HepG2 (cell line): ENCODE measurements around the gene NSMCE4A. TPM values are rescaled to one million over a fixed set of nuclear protein-coding genes. Genes with fewer than 3 reads are reported as not detected.

Experiments
- ATAC-seq: fragments of 200-7000 bp; cut with Tn5 transposase; 3 replicates; pipeline ENCODE4 v1.9.1; 2020; ENCODE audit warnings: mild to moderate bottlenecking, moderate library complexity
- BruUV-seq: library from RNA; stranded (reverse); fragments of 400-500 nt; replicated peaks from 2 replicates; lab custom pipeline; 2021; lab: Mats Ljungman, UMichigan
- CTCF ChIA-PET: fragments of 300-600 bp; formaldehyde crosslinking; extraction: SDS; loops from one replicate; lab custom pipeline; 2021; ENCODE audit warnings: low total read pairs, inconsistent platforms, low intra/inter-chr PET ratio; lab: Yijun Ruan, JAX
- POLR2A ChIA-PET: fragments of 350-600 bp; sonication (Branson Sonifier 250); formaldehyde crosslinking; loops from one replicate; lab custom pipeline; 2020; ENCODE audit warnings: antibody characterized with exemption, inconsistent platforms; lab: Yijun Ruan, JAX
- DNase-seq: peaks from one replicate; pipeline ENCODE4 v3.0.0-alpha.2; 2015; ENCODE audit warnings: low spot score
- FAIRE-seq: peaks from 3 replicates; lab custom pipeline; 2011; peaks lifted over from hg19 to GRCh38; lab: Jason Lieb, UNC
- H2AFZ ChIP-seq: one replicate; pipeline ENCODE4 v1.6.1; 2011; ENCODE audit warnings: low read length, inconsistent platforms
- H3K27ac ChIP-seq: fragments of 300-600 bp; 3 replicates; pipeline ENCODE4 v1.8.0; 2011; ENCODE audit warnings: mixed run types, mild to moderate bottlenecking, mixed read lengths, low read length, inconsistent platforms; ENCODE audit not compliant: insufficient read depth; ENCODE audit errors: extremely low read length
- H3K27me3 ChIP-seq, 2 experiments: fragments of 200-600 bp in 1 of 2; 2 replicates in 1 of 2; 3 replicates in 1 of 2; pipeline versions ENCODE4 v1.6.0 to v1.8.0; 2011; ENCODE audit warnings: low read length in 2 of 2, mild to moderate bottlenecking in 2 of 2, moderate library complexity in 2 of 2, inconsistent platforms in 1 of 2; ENCODE audit not compliant: insufficient read depth in 2 of 2, control insufficient read depth in 1 of 2
- H3K36me3 ChIP-seq, 2 experiments: fragments of 200-600 bp in 1 of 2; replicated peaks in 1 of 2; 2 replicates in 1 of 2; 3 replicates in 1 of 2; pipeline versions ENCODE4 v1.5.1 to v1.8.0; 2011; ENCODE audit warnings: low read length in 2 of 2, inconsistent platforms in 1 of 2; ENCODE audit not compliant: insufficient read depth in 2 of 2, control insufficient read depth in 1 of 2
- H3K4me1 ChIP-seq: 2 replicates; pipeline ENCODE4 v1.5.1; 2012; ENCODE audit warnings: low read length, inconsistent platforms; ENCODE audit not compliant: insufficient read depth
- H3K4me2 ChIP-seq: 2 replicates; pipeline ENCODE4 v1.6.0; 2011; ENCODE audit warnings: low read depth, low read length, inconsistent platforms
- H3K4me3 ChIP-seq, 3 experiments: fragments of 200-600 bp in 1 of 3; sonication (generic), shearing (Covaris generic) in 1 of 3; replicated peaks in 1 of 3; 2 replicates each; pipeline ENCODE4 v1.5.1; 2011 to 2016; ENCODE audit warnings: low read length in 3 of 3, inconsistent platforms in 2 of 3, low read depth in 2 of 3, mild to moderate bottlenecking in 2 of 3, control low read depth in 1 of 3, mixed read lengths in 1 of 3; ENCODE audit not compliant: insufficient read depth in 1 of 3
- H3K79me2 ChIP-seq: one replicate; pipeline ENCODE4 v1.6.1; 2011; ENCODE audit warnings: low read length, inconsistent platforms; ENCODE audit not compliant: insufficient read depth
- H3K9ac ChIP-seq: 2 replicates; pipeline ENCODE4 v1.6.0; 2011; ENCODE audit warnings: mild to moderate bottlenecking, low read depth, low read length, inconsistent platforms; ENCODE audit not compliant: insufficient read depth
- H3K9me3 ChIP-seq: 2 replicates; pipeline ENCODE4 v1.5.1; 2012; ENCODE audit warnings: mild to moderate bottlenecking, low read length
- H4K20me1 ChIP-seq: 2 replicates; pipeline ENCODE4 v1.6.0; 2011; ENCODE audit warnings: inconsistent platforms, mild to moderate bottlenecking, low read length, moderate library complexity; ENCODE audit not compliant: insufficient read depth
- CEBPB ChIP-seq: IDR thresholded peaks from 2 replicates; pipeline ENCODE4 v1.6.1; 2011; ENCODE audit warnings: low read depth, low read length, improper control_type of control experiment, borderline replicate concordance
- ISX ChIP-seq: sonication (generic); formaldehyde crosslinking; conservative IDR thresholded peaks from 2 replicates; pipeline ENCODE4 v1.5.0; 2020; ENCODE audit warnings: missing genetic modification reagents
- SMAD3 ChIP-seq: sonication (generic); formaldehyde crosslinking; IDR thresholded peaks from 2 replicates; pipeline ENCODE4 v1.4.0; 2020; ENCODE audit warnings: missing genetic modification reagents
- ZNF343 ChIP-seq: sonication (generic); formaldehyde crosslinking; IDR thresholded peaks from 2 replicates; pipeline ENCODE4 v1.4.0; 2020; ENCODE audit warnings: mild to moderate bottlenecking, missing genetic modification reagents
- WGBS: methylation state at CpG from one replicate; pipeline ENCODE4 v1.1.6; 2017; ENCODE audit warnings: low lambda C conversion rate; 5-methylcytosine and 5-hydroxymethylcytosine counted together
- in situ Hi-C: cut with HindIII; loops from 2 replicates; pipeline ENCODE4 v1.10.0; 2017; ENCODE audit warnings: low pct_unique_long_range_greater_than_20kb; ENCODE audit not compliant: extremely low pct_ligation_motif_present
- intact Hi-C: fragments of 100-400 bp; cut with micrococcal nuclease; formaldehyde crosslinking; loops from one replicate; pipeline ENCODE4 v1.10.0; 2022; ENCODE audit not compliant: unreplicated experiment
- polyA plus RNA-seq, 8 experiments: library from polyadenylated mRNA; depleted of rRNA in 3 of 8; stranded (reverse) in 7 of 8; unstranded in 1 of 8; fragments of >200 nt; fragmentation: Illumina TruSeq in 4 of 8; extraction: Trizol in 4 of 8; gene quantifications; 2 replicates each; pipeline versions ENCODE4 v1.2.1 to v1.2.3, GENCODE V29; 2011 to 2016; ENCODE audit warnings: low read depth in 4 of 8, missing spikeins in 1 of 8, mixed read lengths in 1 of 8; ENCODE audit not compliant: insufficient read depth in 1 of 8
- total RNA-seq, 5 experiments: library from RNA; depleted of rRNA; stranded (reverse); fragments of >200 nt; fragmentation: Illumina TruSeq; extraction: Trizol; gene quantifications; 2 replicates each; pipeline ENCODE4 v1.2.3, GENCODE V29; 2016; ENCODE audit warnings: low read depth in 1 of 5
- TF ChIP-seq, protein P1 (sequence below): sonication (generic); formaldehyde crosslinking; IDR thresholded peaks from 2 replicates; pipeline ENCODE4; 2020; ENCODE audit warnings: missing genetic modification reagents, mild to moderate bottlenecking, borderline replicate concordance

The NSMCE4A gene
- total and polyA plus RNA-seq, 2 of the 13 experiments (the other 11 are each of a cell fraction or from before 2014, with no cell fraction given) = 61.1 to 91.6 TPM

DNA sequence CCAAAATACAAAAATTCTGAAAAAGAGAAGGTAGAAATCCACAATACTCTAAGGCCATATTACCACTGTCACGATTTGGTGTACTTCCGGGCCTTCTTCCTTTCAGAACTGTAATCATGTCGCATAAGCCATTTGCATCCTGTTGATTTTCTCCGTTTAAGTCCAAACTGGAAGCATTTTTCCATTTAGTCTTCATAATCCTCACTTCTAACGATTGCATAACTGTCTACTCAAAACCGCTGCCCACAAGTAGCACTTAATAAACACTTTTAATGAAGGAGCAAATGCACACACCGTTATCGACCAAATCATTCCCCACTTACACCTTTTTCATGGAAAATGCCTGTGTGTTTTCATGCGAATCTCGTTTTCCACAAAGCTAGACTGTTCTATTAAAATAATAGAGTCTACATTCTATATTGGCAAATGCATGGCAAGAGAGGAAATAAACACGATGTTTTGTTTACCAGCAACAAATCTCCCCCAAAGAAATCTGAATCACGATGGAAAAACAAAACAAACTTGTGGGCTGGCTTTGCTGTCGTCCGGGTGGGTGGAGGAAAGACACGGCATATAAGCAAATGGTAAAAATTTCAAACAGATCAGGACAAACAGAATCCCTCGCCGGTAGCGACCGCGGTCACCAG is 48.2 kb downstream of the NSMCE4A start (continued):
- TF ChIP-seq ZNF343 (0 out of 2 replicates have a peak, but pooled peaks have one; percentile 32), ISX (CRISPR knock-in tag) (no peak), SMAD3 (CRISPR knock-in tag) (peak; percentile 13; the same call in 1 of the 2 replicates)
- TF ChIP-seq, all 625 proteins: peak for 12

DNA sequence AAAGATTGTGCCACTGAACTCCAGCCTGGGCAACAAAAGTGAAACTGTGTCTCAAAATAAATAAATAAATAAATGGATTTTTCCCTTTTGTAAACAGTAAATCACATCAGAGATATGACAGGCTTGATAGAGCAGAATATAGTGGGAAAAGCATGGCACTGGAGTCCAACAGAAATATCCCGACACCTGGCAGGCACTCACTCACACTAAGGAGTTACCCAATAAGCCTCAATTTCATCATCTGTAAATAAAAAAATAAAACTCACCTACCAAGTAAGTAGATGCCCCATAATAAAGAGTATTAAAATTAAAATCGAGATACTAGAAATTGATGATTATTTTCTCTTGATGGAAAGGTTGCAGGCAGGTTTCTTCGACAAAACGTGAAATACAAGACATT is 48.9 kb downstream of the NSMCE4A start:
- intact Hi-C loops (loop anchor here (5.0 kb wide), 2 partner anchors 126 to 186 kb away; no protein-coding TSS in a partner anchor), in situ Hi-C loops (no loop called here)
- ChIA-PET CTCF (no interaction called here), POLR2A (interaction anchor here (1.2 to 2.7 kb wide), 2 partner anchors 10 to 187 kb away, joined by 4 to 21 read pairs; no protein-coding TSS in a partner anchor)
- TSS peak; percentile 51 for BruUV-seq
- TF ChIP-seq, protein P1, sequence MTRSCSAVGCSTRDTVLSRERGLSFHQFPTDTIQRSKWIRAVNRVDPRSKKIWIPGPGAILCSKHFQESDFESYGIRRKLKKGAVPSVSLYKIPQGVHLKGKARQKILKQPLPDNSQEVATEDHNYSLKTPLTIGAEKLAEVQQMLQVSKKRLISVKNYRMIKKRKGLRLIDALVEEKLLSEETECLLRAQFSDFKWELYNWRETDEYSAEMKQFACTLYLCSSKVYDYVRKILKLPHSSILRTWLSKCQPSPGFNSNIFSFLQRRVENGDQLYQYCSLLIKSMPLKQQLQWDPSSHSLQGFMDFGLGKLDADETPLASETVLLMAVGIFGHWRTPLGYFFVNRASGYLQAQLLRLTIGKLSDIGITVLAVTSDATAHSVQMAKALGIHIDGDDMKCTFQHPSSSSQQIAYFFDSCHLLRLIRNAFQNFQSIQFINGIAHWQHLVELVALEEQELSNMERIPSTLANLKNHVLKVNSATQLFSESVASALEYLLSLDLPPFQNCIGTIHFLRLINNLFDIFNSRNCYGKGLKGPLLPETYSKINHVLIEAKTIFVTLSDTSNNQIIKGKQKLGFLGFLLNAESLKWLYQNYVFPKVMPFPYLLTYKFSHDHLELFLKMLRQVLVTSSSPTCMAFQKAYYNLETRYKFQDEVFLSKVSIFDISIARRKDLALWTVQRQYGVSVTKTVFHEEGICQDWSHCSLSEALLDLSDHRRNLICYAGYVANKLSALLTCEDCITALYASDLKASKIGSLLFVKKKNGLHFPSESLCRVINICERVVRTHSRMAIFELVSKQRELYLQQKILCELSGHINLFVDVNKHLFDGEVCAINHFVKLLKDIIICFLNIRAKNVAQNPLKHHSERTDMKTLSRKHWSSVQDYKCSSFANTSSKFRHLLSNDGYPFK (CRISPR knock-in tag) = no peak
- peak; percentile 56 for TF ChIP-seq CEBPB
- WGBS = 56% methylated on average over 4 of the region's 4 CpGs
- Histone ChIP-seq H3K4me2 (peak overlapping the region; percentile 75), H3K79me2 (peaks cover 60% of the 10 kb centered on the region), H4K20me1 (no peaks in the 10 kb centered on the region), H3K9me3 (no peaks in the 10 kb centered on the region), H3K27me3 (no peaks in the 10 kb centered on the region; a peak in 1 of 5 replicates), H3K4me3 (peak overlapping the region; percentile 91 to 98 (median 98)), H3K9ac (peak overlapping the region; percentile 97), H3K4me1 (peaks cover 40% of the 10 kb centered on the region), H3K36me3 (peaks cover 2 to 11% of the 10 kb centered on the region in 2 experiments; a peak in 2 of 5 replicates), H2AFZ (no peak overlapping the region), H3K27ac (peak overlapping the region; percentile 95)
- FAIRE-seq (no peak), DNase-seq (no peak), ATAC-seq (no peak)
